Measurements from ENCODE around the gene LTC4S.

- TF ChIP-seq CTCF (IDR thresholded peaks at IDR 0.05; ENCODE audit: insufficient read depth, low read length) (no peak), POLR2AphosphoS5 (IDR thresholded peaks at IDR 0.05; ENCODE audit: low read depth) (peak; percentile 26; the same call in 1 of the 2 replicates), SPI1 (IDR thresholded peaks at IDR 0.05; ENCODE audit: borderline replicate concordance, low read depth) (no peak), REST (IDR thresholded peaks at IDR 0.05; ENCODE audit: insufficient replicate concordance, low read depth) (no peak), GABPA (IDR thresholded peaks at IDR 0.05; ENCODE audit: low read depth) (no peak)
Measured at GRCh38 chr5:179796877-179797608, 3.3 kb downstream of the LTC4S start.

Data from HL-60 (cell line).